Osteoblast (primary cell): ENCODE data around the gene CPSF2. TPM values are rescaled to one million over a fixed set of nuclear protein-coding genes. Genes with fewer than 3 reads are reported as not detected.
A peak's percentile ranks its signal among the peaks of the same experiment; 100 is the strongest.

Experiments
- DNase-seq: peaks from one replicate; pipeline ENCODE4 v3.0.0; 2011; ENCODE audit warnings: low spot score, mixed read lengths; ENCODE audit not compliant: insufficient read length; ENCODE audit errors: missing footprints
- H2AFZ ChIP-seq: 2 replicates; pipeline ENCODE4 v1.6.0; 2011; ENCODE audit warnings: mild to moderate bottlenecking, low read length
- H3K27ac ChIP-seq: 2 replicates; pipeline ENCODE4 v1.5.1; 2011; ENCODE audit warnings: mild to moderate bottlenecking, low read depth, low read length, moderate library complexity
- H3K27me3 ChIP-seq: 2 replicates; pipeline ENCODE4 v1.6.0; 2012; ENCODE audit warnings: mild to moderate bottlenecking, control low read depth, inconsistent platforms, low read length, moderate library complexity; ENCODE audit not compliant: insufficient read depth
- H3K36me3 ChIP-seq: 2 replicates; pipeline ENCODE4 v1.5.1; 2011; ENCODE audit warnings: mild to moderate bottlenecking, low read length, control low read depth, moderate library complexity; ENCODE audit not compliant: insufficient read depth
- H3K4me1 ChIP-seq: 2 replicates; pipeline ENCODE4 v1.5.1; 2011; ENCODE audit warnings: mild to moderate bottlenecking, low read length, control low read depth, moderate library complexity; ENCODE audit not compliant: insufficient read depth
- H3K4me2 ChIP-seq: 2 replicates; pipeline ENCODE4 v1.6.0; 2011; ENCODE audit warnings: mild to moderate bottlenecking, low read length; ENCODE audit not compliant: insufficient read depth
- H3K4me3 ChIP-seq: fragments of 200-600 bp; sonication (generic); 3 replicates; pipeline ENCODE4 v1.5.1; 2012; ENCODE audit warnings: mild to moderate bottlenecking, low read length, inconsistent platforms; ENCODE audit not compliant: insufficient read depth
- H3K79me2 ChIP-seq: 2 replicates; pipeline ENCODE4 v1.6.0; 2012; ENCODE audit warnings: mild to moderate bottlenecking, low read length, control low read depth, inconsistent platforms; ENCODE audit not compliant: insufficient read depth
- H3K9me3 ChIP-seq: 2 replicates; pipeline ENCODE4 v1.5.1; 2011; ENCODE audit warnings: low read depth, low read length, control low read depth
- H4K20me1 ChIP-seq: 2 replicates; pipeline ENCODE4 v1.6.0; 2012; ENCODE audit warnings: mild to moderate bottlenecking, low read length, control low read depth; ENCODE audit not compliant: insufficient read depth
- CTCF ChIP-seq: IDR thresholded peaks from 2 replicates; pipeline ENCODE4 v1.5.1; 2011; ENCODE audit warnings: mild to moderate bottlenecking, low read depth, low read length, moderate library complexity; ENCODE audit errors: extremely low read depth
- total RNA-seq: library from RNA; depleted of rRNA; stranded (reverse); fragments of >200 nt; gene quantifications from 2 replicates; pipeline ENCODE4 v1.2.3, GENCODE V29; 2012

Gene CPSF2
- total RNA-seq, 1 donor = 47.8 TPM

DNA sequence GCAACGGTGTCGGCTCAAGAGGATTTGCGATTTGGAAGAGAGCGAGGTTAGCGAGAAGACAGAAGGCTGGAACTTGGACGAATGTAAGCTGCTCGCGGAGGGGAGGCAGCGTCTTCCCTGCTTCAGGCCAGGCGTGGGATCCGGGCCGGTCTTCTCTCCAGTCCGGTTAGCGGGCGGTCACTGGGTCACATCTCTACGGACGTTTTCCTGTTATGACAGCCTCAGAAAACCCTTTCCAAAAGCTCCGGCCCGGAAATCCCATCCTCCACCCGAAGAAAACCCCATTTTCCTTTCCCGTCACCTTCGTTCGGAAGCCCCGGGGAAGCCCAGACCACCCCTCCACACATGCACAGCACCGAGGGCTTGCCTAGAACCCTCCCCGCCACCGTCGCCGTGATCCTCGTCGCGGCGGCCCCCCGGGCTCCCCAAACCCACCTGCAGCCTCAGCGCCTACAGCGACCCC, 531 bp upstream of the CPSF2 start:
- Histone ChIP-seq H3K4me1 (no peaks in the 10 kb centered on the region), H3K27ac (peak overlapping the region; percentile 97)

DNA sequence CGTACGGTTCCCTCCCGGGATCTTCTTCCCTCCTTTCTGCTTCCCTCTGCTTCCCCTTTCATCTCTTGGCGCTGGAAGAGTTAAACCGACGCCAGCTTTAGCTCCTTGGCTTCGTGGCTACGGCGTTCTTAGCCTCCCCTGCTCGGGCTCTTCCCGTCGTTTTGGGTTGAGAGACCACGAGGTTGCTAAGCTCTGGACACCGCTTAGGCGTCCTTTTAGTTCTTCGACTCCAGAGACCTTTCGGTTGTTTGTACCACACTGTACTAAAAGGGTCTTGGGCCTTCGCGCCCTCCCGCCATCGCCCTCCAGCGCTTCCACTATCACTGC, 545 bp downstream of the CPSF2 start:
- TF ChIP-seq CTCF = no peak
- H3K27me3 ChIP-seq = no peaks in the 10 kb centered on the region
- H3K9me3 ChIP-seq = no peaks in the 10 kb centered on the region
- H3K36me3 ChIP-seq = peaks cover 30% of the 10 kb centered on the region
- peaks cover 64% of the 10 kb centered on the region for H3K79me2 ChIP-seq
- no peaks in the 10 kb centered on the region for H4K20me1 ChIP-seq
- peak overlapping the region; percentile 95 for H2AFZ ChIP-seq
- H3K27ac ChIP-seq = peak overlapping the region; percentile 97
- peak overlapping the region; percentile 97 for H3K4me2 ChIP-seq
- peak overlapping the region; percentile 99 for H3K4me3 ChIP-seq
- DNase-seq = peak; percentile 37
- H3K4me1 ChIP-seq = no peaks in the 10 kb centered on the region

More for the DNA sequence above, 531 bp upstream of the CPSF2 start:
- peaks cover 30% of the 10 kb centered on the region for H3K36me3 ChIP-seq
- peaks cover 61% of the 10 kb centered on the region for H3K79me2 ChIP-seq
- H3K4me3 ChIP-seq = peak overlapping the region; percentile 99
- peak; percentile 86 for DNase-seq
- no peaks in the 10 kb centered on the region for H3K27me3 ChIP-seq
- H3K4me2 ChIP-seq = peak overlapping the region; percentile 97
- H2AFZ ChIP-seq = peak overlapping the region; percentile 95
- H3K9me3 ChIP-seq = no peaks in the 10 kb centered on the region
- TF ChIP-seq CTCF = no peak
- no peaks in the 10 kb centered on the region for H4K20me1 ChIP-seq

- H3K27me3 ChIP-seq = no peaks in the 10 kb centered on the region
- no peak for DNase-seq
- H3K79me2 ChIP-seq = peaks cover 66% of the 10 kb centered on the region
- no peak for TF ChIP-seq CTCF
- no peaks in the 10 kb centered on the region for H4K20me1 ChIP-seq
- peak overlapping the region; percentile 99 for H3K4me3 ChIP-seq
- H3K36me3 ChIP-seq = peaks cover 29% of the 10 kb centered on the region
- peak overlapping the region; percentile 97 for H3K27ac ChIP-seq
- peak overlapping the region; percentile 97 for H3K4me2 ChIP-seq
- peak overlapping the region; percentile 95 for H2AFZ ChIP-seq
- no peaks in the 10 kb centered on the region for H3K4me1 ChIP-seq
- H3K9me3 ChIP-seq = no peaks in the 10 kb centered on the region
These were observed 992 bp downstream of the CPSF2 start for GRCh38 chr14:92122761-92123160.

DNA sequence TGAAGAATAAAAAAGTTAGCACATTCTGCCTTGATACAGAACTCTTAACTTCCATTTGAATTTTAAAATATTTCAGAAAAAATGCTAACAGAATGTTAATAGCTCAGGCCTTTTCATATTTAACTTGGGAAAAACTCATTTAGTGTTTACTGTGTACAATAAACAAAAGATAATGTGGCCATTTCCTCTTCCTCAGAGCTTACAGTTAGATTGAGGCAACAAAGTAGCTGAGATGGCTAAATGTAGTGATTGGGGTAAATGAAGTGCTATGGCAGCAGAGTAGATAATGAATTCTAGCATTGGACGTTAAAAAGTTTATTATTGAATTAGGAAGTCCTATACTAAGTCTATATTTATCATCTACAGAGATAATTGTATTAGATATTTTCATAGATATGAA, 12.7 kb downstream of the CPSF2 start:
- Histone ChIP-seq H3K4me3 (no peak overlapping the region), H3K27me3 (no peaks in the 10 kb centered on the region), H3K79me2 (no peaks in the 10 kb centered on the region), H3K9me3 (no peaks in the 10 kb centered on the region), H3K27ac (no peak overlapping the region), H4K20me1 (no peaks in the 10 kb centered on the region), H3K36me3 (peaks cover 75% of the 10 kb centered on the region), H2AFZ (no peak overlapping the region), H3K4me2 (no peak overlapping the region), H3K4me1 (no peaks in the 10 kb centered on the region)
- TF ChIP-seq CTCF = no peak
- no peak for DNase-seq
